HG03571 (cell line): ENCODE results near the gene ACER1.

Experiments
- ATAC-seq: cut with Tn5 transposase; IDR thresholded peaks from one replicate; pipeline ENCODE4 v1.9.1; 2021; ENCODE audit not compliant: unreplicated experiment

ACER1 gene

DNA sequence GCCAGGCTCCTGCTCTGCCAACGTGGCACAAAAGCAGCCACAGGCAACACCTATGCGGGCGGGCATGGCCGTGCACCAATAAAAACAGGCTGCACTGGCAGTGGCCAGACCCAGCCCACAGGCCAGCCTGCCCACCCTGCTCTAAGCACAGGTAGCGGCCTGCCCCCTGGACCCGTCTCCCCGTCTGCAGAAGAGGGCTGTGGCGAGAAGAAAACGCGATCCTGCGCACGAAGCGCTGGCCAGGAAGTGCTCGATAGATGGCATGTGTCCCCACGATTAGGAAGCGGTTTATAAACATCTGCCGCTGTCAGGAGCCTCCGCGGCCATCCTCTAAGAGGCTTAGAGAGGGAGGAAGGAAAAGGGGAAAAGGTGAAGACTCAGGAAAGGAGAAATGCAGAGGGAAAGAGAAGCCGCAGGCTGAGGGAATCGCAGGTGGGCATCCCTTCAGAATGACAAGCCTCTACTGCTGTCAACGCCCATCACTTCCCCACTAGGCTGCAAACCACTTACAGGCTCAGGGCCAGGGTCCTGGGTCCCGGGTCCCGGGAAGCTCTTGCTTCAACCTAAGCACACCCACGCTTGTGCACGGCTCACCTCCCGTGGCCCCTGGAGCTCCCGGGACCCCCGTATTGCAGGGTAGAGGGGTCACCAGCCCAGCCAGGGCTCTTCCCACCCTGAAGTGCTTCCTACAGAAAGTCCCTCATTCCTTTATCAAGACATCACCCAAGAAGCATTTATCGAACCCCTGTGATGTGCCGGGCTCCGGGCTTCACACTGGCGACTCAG is 64.1 kb downstream of the ACER1 start:
- ATAC-seq: no peak

GRCh38 chr19:6268382-6268771 is 65.0 kb downstream of the ACER1 start:
- no peak for ATAC-seq

DNA sequence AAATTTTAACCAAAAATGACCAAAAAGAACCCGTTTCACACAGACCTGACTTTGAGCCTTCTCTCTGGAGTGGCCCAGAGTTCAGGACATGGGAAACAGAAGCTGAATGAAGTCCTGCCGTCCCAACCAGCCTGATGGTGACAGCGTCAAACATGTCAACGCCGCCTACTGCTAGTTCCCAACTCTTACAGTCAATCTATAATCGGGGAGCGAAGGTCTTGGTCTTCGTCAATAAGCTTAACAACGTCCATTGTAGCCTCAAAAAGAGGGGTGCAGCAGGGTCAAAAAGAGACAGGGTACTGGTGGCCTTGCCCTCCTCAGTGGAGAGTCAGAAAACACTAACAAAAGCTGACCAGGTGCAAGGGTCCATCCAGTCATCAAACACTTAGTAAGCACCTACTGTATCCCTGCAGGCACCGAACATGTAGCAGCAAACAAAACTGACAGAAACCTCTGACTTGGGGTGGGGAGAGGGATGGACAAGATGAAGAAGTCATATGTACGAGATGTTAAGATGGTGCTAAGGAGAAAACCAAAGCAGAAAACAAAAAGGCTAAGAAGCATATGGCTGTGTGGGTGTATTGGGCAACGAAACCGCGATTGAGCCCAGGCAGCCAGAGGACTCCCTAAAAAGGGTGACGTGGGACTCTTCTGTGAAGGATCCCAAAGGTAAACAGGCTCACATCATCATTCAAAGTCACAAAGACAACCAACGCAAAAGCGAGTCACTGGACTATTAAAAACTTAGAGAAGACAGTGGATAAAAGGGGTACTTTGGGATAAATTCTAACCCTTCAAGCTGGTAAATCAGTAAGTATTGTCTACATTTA is 65.6 kb downstream of the ACER1 start:
- ATAC-seq: no peak

DNA sequence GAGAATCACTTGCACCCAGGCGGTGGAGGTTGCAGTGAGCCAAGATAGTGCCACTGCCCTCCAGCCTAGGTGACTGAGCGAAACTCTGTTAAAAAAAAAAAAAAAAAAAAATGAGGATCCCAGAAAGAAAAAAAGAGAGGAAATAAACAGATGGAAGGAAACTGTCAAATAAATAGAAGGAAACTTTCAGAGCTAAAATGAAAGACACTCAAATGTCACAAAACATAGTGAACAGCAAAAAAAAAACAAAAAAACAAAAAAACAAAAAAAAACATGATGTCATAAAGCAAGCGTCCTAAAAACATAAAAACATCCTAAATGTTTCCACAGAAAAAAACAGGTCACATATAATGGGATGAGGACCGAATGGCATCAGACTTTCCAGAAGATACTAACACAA is 68.6 kb downstream of the ACER1 start:
- ATAC-seq: no peak

DNA sequence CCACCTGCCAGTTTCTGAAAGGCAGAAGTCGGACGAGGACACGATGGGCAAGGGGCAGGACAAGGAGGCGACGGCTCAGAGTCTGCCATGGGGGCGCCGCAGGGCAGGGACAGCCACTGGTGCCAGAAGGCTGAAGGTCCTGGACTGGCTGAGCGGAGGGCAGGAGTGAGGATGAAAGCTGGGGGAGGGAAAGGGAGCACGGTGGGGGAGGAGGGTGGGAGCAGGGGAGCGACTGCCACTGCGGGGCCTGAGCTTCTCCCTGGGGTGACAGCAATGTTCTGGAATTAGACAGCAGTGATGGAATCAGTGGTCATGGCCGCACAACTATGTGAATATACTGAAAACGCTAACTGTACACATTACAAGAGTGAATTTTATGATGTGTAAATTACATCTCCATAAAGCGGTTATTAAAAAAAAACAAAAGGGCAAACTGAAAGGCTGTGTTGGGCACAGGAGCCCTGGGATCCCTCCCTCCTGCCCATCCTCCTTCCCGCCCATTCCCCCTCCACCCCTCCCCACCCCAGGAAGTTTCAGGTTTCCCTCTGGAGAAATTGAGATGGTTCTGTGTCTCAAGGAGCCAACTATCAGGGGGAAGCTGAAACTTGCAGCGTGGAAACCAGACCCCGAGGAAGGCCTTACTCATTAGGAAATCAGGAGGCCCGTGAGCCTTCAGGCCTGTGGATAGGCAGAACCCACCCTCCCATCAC is 69.5 kb downstream of the ACER1 start:
- ATAC-seq: no peak

- ATAC-seq: no peak
Observed at GRCh38 chr19:6263306-6263705, 70.1 kb downstream of the ACER1 start.

DNA sequence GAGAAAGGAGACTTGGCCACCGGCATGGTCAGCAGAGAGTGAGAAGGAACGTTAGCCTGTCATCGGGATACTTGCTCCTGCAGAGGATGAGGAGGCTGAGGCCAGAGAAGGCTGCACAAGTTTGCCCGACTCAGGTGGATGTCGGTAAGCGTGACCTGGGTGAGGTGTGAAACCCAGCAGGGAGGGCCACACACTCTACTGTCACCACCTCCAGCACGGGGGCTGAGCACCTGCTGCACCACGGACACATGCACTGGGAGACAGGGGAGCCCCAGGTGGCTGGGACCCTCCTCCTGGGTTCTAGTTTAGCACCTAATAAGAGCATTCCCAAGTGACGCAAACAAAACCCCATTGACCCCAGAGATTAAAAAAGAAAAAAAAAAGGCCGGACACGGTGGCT is 70.9 kb downstream of the ACER1 start:
- no peak for ATAC-seq

DNA sequence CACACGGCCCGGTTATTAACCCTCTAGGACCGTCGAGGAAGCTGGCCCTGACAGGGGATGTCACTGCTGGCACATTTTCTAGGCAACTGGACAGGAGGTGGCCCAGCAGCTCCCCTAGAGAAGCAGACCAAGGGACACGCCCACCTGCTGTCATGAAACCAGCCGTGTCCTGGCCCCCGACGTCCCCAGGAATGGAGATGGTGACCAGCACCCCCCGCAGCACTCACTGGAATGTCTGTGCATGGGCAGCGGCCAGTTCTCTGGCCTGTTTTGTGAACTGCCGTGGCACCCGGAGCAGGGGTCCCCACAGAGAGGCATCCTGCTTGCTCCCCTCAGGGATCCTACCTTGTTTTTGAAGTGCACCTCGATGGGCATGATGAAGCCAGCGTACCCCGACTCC is 71.5 kb downstream of the ACER1 start:
- ATAC-seq: no peak

DNA sequence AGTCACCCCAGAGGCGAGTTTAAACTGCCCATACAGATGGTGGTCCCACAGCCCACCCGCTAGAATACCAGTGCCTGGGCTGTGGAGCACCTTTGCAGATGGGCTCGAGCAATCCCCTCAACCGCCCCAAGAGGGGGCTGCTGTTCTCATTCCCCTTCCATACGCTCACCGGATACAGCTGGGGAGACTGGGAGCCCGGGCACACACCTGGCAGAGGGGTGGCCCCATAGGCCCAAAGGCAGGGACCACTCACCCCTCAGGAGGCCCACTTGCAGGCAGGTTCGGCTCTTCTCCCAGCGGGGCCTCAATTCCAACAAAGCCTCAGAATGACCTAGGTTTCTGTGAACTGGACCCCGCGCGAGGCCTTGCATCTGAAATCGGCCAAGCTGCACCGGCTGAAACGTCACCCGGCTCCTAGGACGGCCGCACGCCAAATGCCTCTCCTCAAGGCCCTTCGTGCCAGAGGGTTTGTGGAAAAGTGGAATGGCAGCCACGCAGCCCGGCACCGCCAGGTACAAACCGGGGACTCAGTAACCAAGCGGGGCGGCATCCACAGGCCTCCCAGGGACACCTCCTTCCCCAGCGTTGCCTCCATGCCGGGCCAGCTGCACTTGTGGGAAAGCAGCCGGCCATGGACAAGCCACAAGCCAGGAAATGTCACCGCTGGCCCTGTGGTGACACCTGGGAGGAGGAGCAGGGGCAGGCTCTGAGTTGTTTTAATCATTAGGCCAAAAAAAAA is 72.3 kb downstream of the ACER1 start:
- ATAC-seq: no peak

DNA sequence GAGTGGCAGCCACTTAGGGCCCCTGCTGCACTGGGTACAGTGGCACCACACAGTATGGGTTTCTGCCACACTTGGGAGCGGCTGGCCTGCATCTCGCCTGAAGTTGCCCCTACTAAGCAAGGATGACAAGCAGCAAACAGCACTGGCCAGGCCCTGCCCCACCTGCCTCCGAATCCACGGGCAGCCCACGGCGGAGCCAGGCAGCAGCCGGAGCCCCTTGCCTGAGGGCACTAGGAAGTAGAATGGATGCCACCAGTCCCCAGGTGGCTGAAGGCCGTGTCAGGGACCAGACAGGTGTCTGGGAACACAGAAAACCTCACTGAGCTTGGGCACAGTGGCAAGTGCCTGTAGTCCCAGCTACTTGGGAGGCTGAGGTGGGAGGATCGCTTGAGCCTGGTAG is 73.0 kb downstream of the ACER1 start:
- no peak for ATAC-seq

GRCh38 chr19:6259312-6259861 is 74.0 kb downstream of the ACER1 start:
- ATAC-seq: no peak

GRCh38 chr19:6258812-6259311 is 74.5 kb downstream of the ACER1 start:
- ATAC-seq: no peak
